Lower leg skin (tissue), 4 donors: ENCODE data around the gene ZNF746. TPM values are rescaled to one million over a fixed set of nuclear protein-coding genes. Genes with fewer than 3 reads are reported as not detected.
"Not testable (repeated sequence)": the region's sequence is repeated elsewhere in the genome, so short reads cannot be mapped to it uniquely, and the experiment has no call there.

Experiments
- DNase-seq, 2 donors: peaks; one replicate each; pipeline ENCODE4 v3.0.0-alpha.2; 2019; ENCODE audit warnings: low spot score in 2 of 2
- H3K4me3 ChIP-seq: fragments of 200-600 bp; sonication (generic); 2 replicates; pipeline ENCODE4 v1.5.1; 2017; ENCODE audit warnings: mild to moderate bottlenecking, low read depth; ENCODE audit not compliant: poor library complexity, severe bottlenecking
- CTCF ChIP-seq, 3 donors: fragments of 450-650 bp; IDR thresholded peaks; one replicate each; pipeline ENCODE4 v1.5.1; 2016; ENCODE audit warnings: antibody characterized with exemption in 3 of 3, mild to moderate bottlenecking in 3 of 3, moderate library complexity in 2 of 3
- POLR2A ChIP-seq, 2 donors: fragments of 450-650 bp; IDR thresholded peaks; one replicate each; pipeline ENCODE4 v1.6.1; 2016 to 2017; ENCODE audit warnings: antibody characterized with exemption in 2 of 2, mild to moderate bottlenecking in 1 of 2, moderate library complexity in 1 of 2
- WGBS, 2 donors: methylation state at CpG; one replicate each; pipeline ENCODE4 v1.1.5; 2018; 5-methylcytosine and 5-hydroxymethylcytosine counted together
- intact Hi-C: fragments of 100-400 bp; cut with DNase I; formaldehyde crosslinking; loops from one replicate; pipeline ENCODE4 v1.15.0; 2023; ENCODE audit warnings: low total_unique reads
- total RNA-seq, 4 donors: library from RNA; depleted of rRNA; stranded (reverse); fragments of >200 nt; gene quantifications; one replicate each; pipeline ENCODE4 v1.1.0, GENCODE V29; 2016

ZNF746 gene
- total RNA-seq, 4 donors from 2014 or later = 21.6 to 26.3 (median 23.8) TPM

GRCh38 chr7:149449897-149450296 is 47.7 kb downstream of the ZNF746 start:
- no peak overlapping the region for H3K4me3 ChIP-seq
- intact Hi-C loops = no loop called here
- no peak for DNase-seq
- TF ChIP-seq POLR2A (IDR thresholded peaks at IDR 0.05) (no peak), CTCF (IDR thresholded peaks at IDR 0.05) (no peak)
- WGBS, 2 donors = 98% methylated on average over 5 to 6 of the region's 6 CpGs

- TF ChIP-seq POLR2A (IDR thresholded peaks at IDR 0.05) = no peak
- TF ChIP-seq CTCF (IDR thresholded peaks at IDR 0.05) = no peak
- intact Hi-C loops = no loop called here
- DNase-seq = peak in 1 of 2 donors; percentile 42
- H3K4me3 ChIP-seq = no peak overlapping the region
- 86 to 96% methylated on average over 8 of the region's 8 CpGs for WGBS, 2 donors
Observed at GRCh38 chr7:149448961-149449360, 48.6 kb downstream of the ZNF746 start.

- WGBS, 2 donors = 96 to 97% methylated on average over 11 of the region's 11 CpGs
- H3K4me3 ChIP-seq, intact Hi-C loops: not testable (repeated sequence)
- DNase-seq = peak in 1 of 2 donors; percentile 59
Observed at GRCh38 chr7:149446026-149446425, 51.6 kb downstream of the ZNF746 start.

GRCh38 chr7:149444287-149444686 is 53.3 kb downstream of the ZNF746 start:
- H3K4me3 ChIP-seq = no peak overlapping the region
- 84 to 92% methylated on average over 6 of the region's 6 CpGs for WGBS, 2 donors
- DNase-seq = peak in 1 of 2 donors; percentile 58
- intact Hi-C loops = no loop called here
- TF ChIP-seq POLR2A (IDR thresholded peaks at IDR 0.05) (no peak), CTCF (IDR thresholded peaks at IDR 0.05) (no peak)

- intact Hi-C loops = no loop called here
- no peak for TF ChIP-seq CTCF (IDR thresholded peaks at IDR 0.05)
- TF ChIP-seq POLR2A (IDR thresholded peaks at IDR 0.05) = no peak
- 92 to 96% methylated on average over 7 of the region's 7 CpGs for WGBS, 2 donors
- peak in 1 of 2 donors; percentile 2 for DNase-seq
- H3K4me3 ChIP-seq = no peak overlapping the region
Observed at GRCh38 chr7:149443523-149443922, 54.1 kb downstream of the ZNF746 start.

GRCh38 chr7:149442924-149443323 is 54.7 kb downstream of the ZNF746 start:
- DNase-seq = no peak
- TF ChIP-seq CTCF (IDR thresholded peaks at IDR 0.05) (no peak), POLR2A (IDR thresholded peaks at IDR 0.05) (no peak)
- 70 to 75% methylated on average over 3 of the region's 3 CpGs for WGBS, 2 donors
- intact Hi-C loops = no loop called here
- no peak overlapping the region for H3K4me3 ChIP-seq
